HCT116 (cell line): Measurements from ENCODE around the gene DCUN1D2. TPM values are rescaled to one million over a fixed set of nuclear protein-coding genes. Genes with fewer than 3 reads are reported as not detected.

Experiments
- ATAC-seq: fragments of 200-7000 bp; cut with Tn5 transposase; 2 replicates; pipeline ENCODE4 v1.9.1; 2020; ENCODE audit warnings: mild to moderate bottlenecking, moderate library complexity
- BruUV-seq: library from RNA; stranded (reverse); fragments of 400-500 nt; replicated peaks from 2 replicates; lab custom pipeline; 2021; lab: Mats Ljungman, UMichigan
- CTCF ChIA-PET: fragments of 300-600 bp; sonication (Branson Sonifier 250); formaldehyde crosslinking; loops from one replicate; lab custom pipeline; 2021; ENCODE audit warnings: antibody characterized with exemption; lab: Charles Lee
- POLR2A ChIA-PET: fragments of 300-600, 350-600 bp; sonication (Branson Sonifier 250); formaldehyde crosslinking; loops from one replicate; lab custom pipeline; 2021; ENCODE audit warnings: antibody characterized with exemption; lab: Charles Lee
- RAD21 ChIA-PET, 2 experiments: fragments of 300-600 bp; sonication (Branson Sonifier 250); formaldehyde crosslinking; loops; one replicate each; lab custom pipeline; 2023; ENCODE audit warnings: low total read pairs in 2 of 2; ENCODE audit not compliant: uncharacterized antibody in 2 of 2, unreplicated experiment in 2 of 2, low non-redundant PET in 1 of 2; lab: Charles Lee
- DNase-seq: peaks from one replicate; pipeline ENCODE4 v3.0.0-alpha.2; 2010; ENCODE audit warnings: low read depth, low spot score
- H2AFZ ChIP-seq: fragments of 200-600 bp; shearing (Covaris generic), sonication (generic); 2 replicates; pipeline ENCODE4 v1.6.1; 2017; ENCODE audit warnings: low read depth, mixed run types, mixed read lengths, antibody characterized with exemption, low read length; ENCODE audit not compliant: poor library complexity, severe bottlenecking
- H3K27ac ChIP-seq: 2 replicates; pipeline ENCODE4 v1.5.1; 2012; ENCODE audit warnings: low read depth, low read length
- H3K27me3 ChIP-seq: fragments of 200-600 bp; sonication (generic); 2 replicates; pipeline ENCODE4 v1.6.1; 2016; ENCODE audit warnings: mixed run types, low read length, mixed read lengths; ENCODE audit not compliant: insufficient read depth
- H3K36me3 ChIP-seq, 2 experiments: fragments of 200-500 bp in 1 of 2; fragments of 200-600 bp in 1 of 2; sonication (Bioruptor generic) in 1 of 2; sonication (generic) in 1 of 2; 2 replicates each; pipeline versions ENCODE4 v1.5.1 to v1.6.1; 2014 to 2016; ENCODE audit warnings: low read length in 2 of 2, inconsistent platforms in 1 of 2, mixed read lengths in 1 of 2, mixed run types in 1 of 2; ENCODE audit not compliant: insufficient read depth in 2 of 2, control insufficient read depth in 1 of 2
- H3K4me1 ChIP-seq, 2 experiments: fragments of 200-600 bp in 1 of 2; sonication (generic) in 1 of 2; 2 replicates each; pipeline versions ENCODE4 v1.5.1 to v1.6.1; 2012 to 2017; ENCODE audit warnings: low read length in 2 of 2, inconsistent platforms in 1 of 2, mild to moderate bottlenecking in 1 of 2, mixed read lengths in 1 of 2, mixed run types in 1 of 2, moderate library complexity in 1 of 2; ENCODE audit not compliant: insufficient read depth in 2 of 2, control insufficient read depth in 1 of 2
- H3K4me2 ChIP-seq: fragments of 200-600 bp; sonication (generic); 2 replicates; pipeline ENCODE4 v1.6.1; 2017; ENCODE audit warnings: mixed run types, low read length, mixed read lengths
- H3K4me3 ChIP-seq, 2 experiments: fragments of 200-600 bp in 1 of 2; sonication (generic) in 1 of 2; replicated peaks in 1 of 2; 2 replicates each; pipeline ENCODE4 v1.5.1; 2011 to 2016; ENCODE audit warnings: low read length in 2 of 2, control low read depth in 1 of 2, low read depth in 1 of 2, mild to moderate bottlenecking in 1 of 2, mixed read lengths in 1 of 2, mixed run types in 1 of 2
- H3K79me2 ChIP-seq: fragments of 200-600 bp; sonication (generic); 2 replicates; pipeline ENCODE4 v1.6.1; 2017; ENCODE audit warnings: mild to moderate bottlenecking, mixed run types, low read length, moderate library complexity, mixed read lengths; ENCODE audit not compliant: insufficient read depth
- H3K9ac ChIP-seq: fragments of 200-600 bp; sonication (generic); 2 replicates; pipeline ENCODE4 v1.6.1; 2016; ENCODE audit warnings: low read length, mixed read lengths
- H3K9me2 ChIP-seq: fragments of 200-600 bp; sonication (generic), shearing (Covaris generic); 2 replicates; pipeline ENCODE4 v1.6.1; 2017; ENCODE audit warnings: mixed run types, mild to moderate bottlenecking, moderate library complexity; ENCODE audit not compliant: insufficient read depth
- H3K9me3 ChIP-seq, 2 experiments: fragments of 200-500 bp in 1 of 2; fragments of 200-600 bp in 1 of 2; sonication (Bioruptor generic) in 1 of 2; sonication (generic) in 1 of 2; 2 replicates each; pipeline ENCODE4 v1.6.1; 2014 to 2017; ENCODE audit warnings: low read length in 2 of 2, mixed read lengths in 2 of 2, inconsistent platforms in 1 of 2, low read depth in 1 of 2, mild to moderate bottlenecking in 1 of 2, mixed run types in 1 of 2, moderate library complexity in 1 of 2; ENCODE audit not compliant: control insufficient read depth in 1 of 2, insufficient read depth in 1 of 2
- H4K20me1 ChIP-seq: fragments of 200-600 bp; sonication (generic), shearing (Covaris generic); 2 replicates; pipeline ENCODE4 v1.6.1; 2017; ENCODE audit warnings: mixed run types, mild to moderate bottlenecking, moderate library complexity; ENCODE audit not compliant: insufficient read depth
- CBX3 ChIP-seq: IDR thresholded peaks from 2 replicates; pipeline ENCODE4 v1.6.1; 2012; ENCODE audit warnings: low read depth
- CEBPB ChIP-seq: IDR thresholded peaks from 2 replicates; pipeline ENCODE4 v1.6.1; 2012; ENCODE audit warnings: low read depth
- ELF1 ChIP-seq: IDR thresholded peaks from 2 replicates; pipeline ENCODE4 v1.6.1; 2012; ENCODE audit warnings: low read depth, borderline replicate concordance
- EZH2 ChIP-seq: fragments of 200-600 bp; sonication (generic); IDR thresholded peaks from 2 replicates; pipeline ENCODE4 v1.6.1; 2017; ENCODE audit warnings: antibody characterized with exemption, mixed run types
- JUND ChIP-seq: IDR thresholded peaks from 2 replicates; pipeline ENCODE4 v1.6.1; 2012
- MAX ChIP-seq: IDR thresholded peaks from 2 replicates; pipeline ENCODE4 v1.6.1; 2012
- POLR2A ChIP-seq: IDR thresholded peaks from 2 replicates; pipeline ENCODE4 v1.7.0; 2011; ENCODE audit warnings: borderline replicate concordance; ENCODE audit not compliant: insufficient read depth, insufficient read length; ENCODE audit errors: extremely low read depth
- REST ChIP-seq: IDR thresholded peaks from 2 replicates; pipeline ENCODE4 v1.6.1; 2012; ENCODE audit warnings: low read depth
- SP1 ChIP-seq: IDR thresholded peaks from 2 replicates; pipeline ENCODE4 v1.6.1; 2012; ENCODE audit warnings: low read depth
- TCF7L2 ChIP-seq: IDR thresholded peaks from 2 replicates; pipeline ENCODE4 v1.7.0; 2011; ENCODE audit warnings: borderline replicate concordance, inconsistent platforms; ENCODE audit not compliant: insufficient read depth, insufficient read length; ENCODE audit errors: extremely low read depth
- ZFX ChIP-seq: fragments of 450-650 bp; IDR thresholded peaks from 2 replicates; pipeline ENCODE4 v1.6.1; 2017
- ZNF274 ChIP-seq: fragments of 200-500 bp; sonication (Bioruptor generic); IDR thresholded peaks from 2 replicates; pipeline ENCODE4 v1.6.1; 2014; ENCODE audit warnings: mild to moderate bottlenecking, low read depth, low read length, inconsistent platforms
- intact Hi-C: fragments of 100-400 bp; cut with micrococcal nuclease; formaldehyde crosslinking; loops from 2 replicates; pipeline ENCODE4 v1.10.0; 2022
- total RNA-seq: library from RNA; stranded (reverse); gene quantifications from one replicate; pipeline ENCODE4 v1.2.1, GENCODE V29; 2021; ENCODE audit not compliant: unreplicated experiment
- TF ChIP-seq, protein P1 (sequence below): IDR thresholded peaks from 2 replicates; pipeline ENCODE4 v1.6.1; 2012
- TF ChIP-seq, protein P2 (sequence below), 3 experiments: fragments of 200-600 bp in 1 of 3; sonication (generic) in 1 of 3; IDR thresholded peaks in 2 of 3; conservative IDR thresholded peaks in 1 of 3; 2 replicates each; pipeline ENCODE4 v1.5.1; 2012 to 2017; ENCODE audit warnings: low read depth in 2 of 3, low read length in 2 of 3, antibody characterized with exemption in 1 of 3, borderline replicate concordance in 1 of 3, control low read depth in 1 of 3, mild to moderate bottlenecking in 1 of 3, mixed read lengths in 1 of 3, mixed run types in 1 of 3, moderate library complexity in 1 of 3; ENCODE audit not compliant: insufficient read depth in 1 of 3

The DCUN1D2 gene
- total RNA-seq, 1 experiment from 2014 or later: 25.4 TPM

- POLR2A ChIA-PET: no interaction called here
- Histone ChIP-seq H3K9me3 (no peaks in the 10 kb centered on the region), H3K27ac (no peak overlapping the region), H4K20me1 (no peaks in the 10 kb centered on the region), H3K27me3 (no peaks in the 10 kb centered on the region), H3K4me2 (no peak overlapping the region), H3K4me1 (no peaks in the 10 kb centered on the region), H3K9ac (no peak overlapping the region), H3K36me3 (peaks cover 20 to 23% of the 10 kb centered on the region in 2 experiments), H3K9me2 (no peaks in the 10 kb centered on the region), H3K79me2 (peaks cover 13% of the 10 kb centered on the region; the same call in 1 of the 2 replicates), H2AFZ (no peak overlapping the region), H3K4me3 (no peak overlapping the region)
- RAD21 ChIA-PET: no interaction called here
- intact Hi-C loops: no loop called here
- no peak for DNase-seq
- no peak for ATAC-seq
- BruUV-seq: no TSS peak
- TF ChIP-seq ELF1 (no peak), JUND (no peak)
- CTCF ChIA-PET: interaction anchor here (1.3 to 1.5 kb wide), 2 partner anchors 12 to 13 kb away, joined by 3 to 4 read pairs; no protein-coding TSS in a partner anchor
Observed at GRCh38 chr13:113464476-113464875, 26.0 kb downstream of the DCUN1D2 start.

DNA sequence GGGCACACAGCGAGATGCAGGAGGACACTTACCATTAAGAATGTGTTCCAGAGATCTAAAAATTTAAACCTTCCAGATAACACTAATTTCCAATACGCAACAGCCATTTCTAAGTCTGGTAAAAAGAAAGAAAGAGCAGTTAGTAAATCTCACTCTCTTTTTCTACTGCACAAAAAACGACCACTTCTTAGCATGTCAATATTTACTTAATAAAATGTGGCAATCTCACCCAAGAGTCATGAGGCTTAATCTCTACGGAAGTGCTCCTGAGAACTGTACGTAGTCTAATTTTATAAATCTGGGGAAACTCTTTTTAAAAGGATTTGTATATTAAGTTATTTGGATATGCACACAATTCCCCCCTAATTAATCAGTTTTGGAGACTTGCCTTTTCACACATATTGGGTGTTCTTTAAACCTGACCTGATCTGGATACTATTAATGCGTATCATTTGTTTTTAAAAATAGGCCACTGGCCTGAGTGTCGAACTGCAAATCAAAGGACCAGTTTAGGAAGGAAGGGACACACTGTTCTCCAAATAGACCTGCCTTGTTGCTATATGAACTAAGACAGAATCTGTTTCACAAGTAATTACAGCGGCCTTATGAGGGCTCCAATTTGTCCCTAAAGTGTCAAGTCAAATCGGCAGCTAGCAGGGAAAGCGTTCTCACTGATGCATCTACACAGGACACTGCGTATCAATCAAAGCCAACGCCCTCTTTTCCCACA lies 29.3 kb downstream of the DCUN1D2 start:
- intact Hi-C loops: no loop called here
- CTCF ChIA-PET: no interaction called here
- no peak for TF ChIP-seq CEBPB
- no peak for TF ChIP-seq ZFX
- TF ChIP-seq SP1: no peak
- TF ChIP-seq TCF7L2: no peak
- TF ChIP-seq, protein P1, sequence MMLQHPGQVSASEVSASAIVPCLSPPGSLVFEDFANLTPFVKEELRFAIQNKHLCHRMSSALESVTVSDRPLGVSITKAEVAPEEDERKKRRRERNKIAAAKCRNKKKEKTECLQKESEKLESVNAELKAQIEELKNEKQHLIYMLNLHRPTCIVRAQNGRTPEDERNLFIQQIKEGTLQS: no peak
- no peak for TF ChIP-seq REST
- TF ChIP-seq CBX3: no peak
- TF ChIP-seq, protein P2, sequence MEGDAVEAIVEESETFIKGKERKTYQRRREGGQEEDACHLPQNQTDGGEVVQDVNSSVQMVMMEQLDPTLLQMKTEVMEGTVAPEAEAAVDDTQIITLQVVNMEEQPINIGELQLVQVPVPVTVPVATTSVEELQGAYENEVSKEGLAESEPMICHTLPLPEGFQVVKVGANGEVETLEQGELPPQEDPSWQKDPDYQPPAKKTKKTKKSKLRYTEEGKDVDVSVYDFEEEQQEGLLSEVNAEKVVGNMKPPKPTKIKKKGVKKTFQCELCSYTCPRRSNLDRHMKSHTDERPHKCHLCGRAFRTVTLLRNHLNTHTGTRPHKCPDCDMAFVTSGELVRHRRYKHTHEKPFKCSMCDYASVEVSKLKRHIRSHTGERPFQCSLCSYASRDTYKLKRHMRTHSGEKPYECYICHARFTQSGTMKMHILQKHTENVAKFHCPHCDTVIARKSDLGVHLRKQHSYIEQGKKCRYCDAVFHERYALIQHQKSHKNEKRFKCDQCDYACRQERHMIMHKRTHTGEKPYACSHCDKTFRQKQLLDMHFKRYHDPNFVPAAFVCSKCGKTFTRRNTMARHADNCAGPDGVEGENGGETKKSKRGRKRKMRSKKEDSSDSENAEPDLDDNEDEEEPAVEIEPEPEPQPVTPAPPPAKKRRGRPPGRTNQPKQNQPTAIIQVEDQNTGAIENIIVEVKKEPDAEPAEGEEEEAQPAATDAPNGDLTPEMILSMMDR (IDR thresholded peaks at IDR 0.05 in 2 of 3, conservative IDR thresholded peaks at IDR 0.05 in 1 of 3; ENCODE audit: borderline replicate concordance in 1 of 3, insufficient read depth in 1 of 3, low read depth in 2 of 3, low read length in 2 of 3): no peak
- TF ChIP-seq POLR2A: no peak
- TF ChIP-seq ZNF274: no peak
- TF ChIP-seq MAX: no peak
- no peak for TF ChIP-seq ELF1
- TF ChIP-seq EZH2: no peak

More for the DNA sequence above, 29.3 kb downstream of the DCUN1D2 start:
- Histone ChIP-seq H3K79me2 (no peaks in the 10 kb centered on the region), H3K27ac (no peak overlapping the region), H2AFZ (no peak overlapping the region), H3K36me3 (peaks cover 18 to 27% of the 10 kb centered on the region in 2 experiments; a peak in 3 of 4 replicates), H3K4me2 (no peak overlapping the region), H4K20me1 (no peaks in the 10 kb centered on the region), H3K4me3 (no peak overlapping the region), H3K4me1 (no peaks in the 10 kb centered on the region), H3K9me2 (no peaks in the 10 kb centered on the region), H3K9ac (no peak overlapping the region), H3K9me3 (no peaks in the 10 kb centered on the region), H3K27me3 (no peaks in the 10 kb centered on the region)
- no peak for DNase-seq
- RAD21 ChIA-PET: no interaction called here
- BruUV-seq: no TSS peak
- POLR2A ChIA-PET: no interaction called here
- no peak for ATAC-seq
